NCI-H524 (cell line): Measurements from ENCODE around the gene FAR2.
"Not testable (repeated sequence)": the region's sequence is repeated elsewhere in the genome, so short reads cannot be mapped to it uniquely, and the experiment has no call there.

Source experiments
- DNase-seq, 2 experiments: peaks; one replicate each; lab custom pipeline; 2025; lab: John Stamatoyannopoulos, UW

Gene FAR2

DNA sequence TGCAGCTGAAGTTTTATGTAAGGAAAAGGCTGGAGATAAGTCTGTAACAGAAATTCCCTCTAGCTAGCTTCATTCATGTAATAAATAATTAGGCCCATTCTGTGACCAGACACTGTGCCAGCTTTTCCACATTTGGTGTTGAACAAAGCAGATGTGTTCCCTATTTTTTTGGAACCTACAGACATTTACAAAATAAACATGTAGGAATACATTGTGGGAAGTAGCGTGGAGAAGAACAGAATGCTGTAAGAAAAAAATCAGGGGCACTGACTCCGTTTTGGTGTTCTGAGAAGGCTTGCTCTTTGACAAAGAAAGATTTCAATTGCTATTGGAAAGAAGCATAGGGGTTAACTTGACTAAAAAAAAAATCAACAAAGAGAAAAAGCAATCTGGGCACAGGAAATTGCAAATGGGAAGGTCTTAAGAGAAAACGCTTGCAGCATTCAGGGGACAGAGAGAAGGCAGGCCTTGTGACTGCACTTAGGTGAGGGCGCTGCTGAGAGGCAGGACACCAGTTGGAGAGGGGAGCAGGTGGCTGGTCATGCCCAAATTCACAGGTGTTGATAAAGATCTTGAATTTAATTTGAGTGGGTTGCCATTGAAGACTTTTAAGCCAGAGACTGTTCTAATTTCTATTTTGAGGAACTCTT, 4.0 kb downstream of the FAR2 start:
- DNase-seq: peak; percentile 3 to 50

DNA sequence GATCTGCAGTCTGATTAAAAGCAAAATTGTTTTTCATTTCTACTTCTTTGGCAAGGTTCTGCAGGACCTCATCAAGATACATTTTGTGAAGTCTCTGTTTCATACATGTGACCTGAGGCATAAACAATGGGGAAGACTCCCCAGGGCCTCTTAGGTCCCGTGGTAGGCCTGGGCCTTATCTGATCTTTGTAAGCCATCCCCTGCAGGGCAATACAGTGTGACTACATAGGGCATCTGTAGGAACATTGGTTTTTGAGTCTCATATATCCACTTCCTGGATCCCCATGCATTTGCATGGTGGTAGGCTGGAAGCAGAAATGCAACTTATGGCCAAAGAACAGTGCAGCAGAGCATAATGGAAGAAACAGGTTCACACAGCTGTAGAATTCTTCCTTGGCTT, 6.0 kb downstream of the FAR2 start:
- DNase-seq: no peak

DNA sequence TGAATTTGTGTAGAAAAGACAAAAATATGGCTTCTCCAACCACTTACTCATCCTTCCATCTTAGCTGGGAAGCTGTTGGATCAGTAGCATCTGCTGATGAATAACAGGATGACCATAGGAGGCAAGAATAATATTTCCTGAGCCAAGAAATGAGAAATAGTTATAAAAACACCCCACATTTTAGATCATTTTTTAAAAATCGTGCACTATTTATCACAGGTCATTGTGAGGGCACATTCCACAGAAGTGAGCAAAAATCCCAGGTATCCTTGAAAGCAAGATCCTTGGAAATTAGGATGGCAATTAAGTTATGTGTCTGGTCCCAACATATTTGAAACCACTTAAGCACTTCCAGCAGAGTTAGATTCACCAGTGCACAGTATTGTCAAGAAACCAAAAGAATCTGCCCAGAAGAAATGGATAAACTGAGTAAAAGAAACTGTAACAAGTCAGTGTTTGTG, 8.4 kb downstream of the FAR2 start:
- DNase-seq: no peak

DNA sequence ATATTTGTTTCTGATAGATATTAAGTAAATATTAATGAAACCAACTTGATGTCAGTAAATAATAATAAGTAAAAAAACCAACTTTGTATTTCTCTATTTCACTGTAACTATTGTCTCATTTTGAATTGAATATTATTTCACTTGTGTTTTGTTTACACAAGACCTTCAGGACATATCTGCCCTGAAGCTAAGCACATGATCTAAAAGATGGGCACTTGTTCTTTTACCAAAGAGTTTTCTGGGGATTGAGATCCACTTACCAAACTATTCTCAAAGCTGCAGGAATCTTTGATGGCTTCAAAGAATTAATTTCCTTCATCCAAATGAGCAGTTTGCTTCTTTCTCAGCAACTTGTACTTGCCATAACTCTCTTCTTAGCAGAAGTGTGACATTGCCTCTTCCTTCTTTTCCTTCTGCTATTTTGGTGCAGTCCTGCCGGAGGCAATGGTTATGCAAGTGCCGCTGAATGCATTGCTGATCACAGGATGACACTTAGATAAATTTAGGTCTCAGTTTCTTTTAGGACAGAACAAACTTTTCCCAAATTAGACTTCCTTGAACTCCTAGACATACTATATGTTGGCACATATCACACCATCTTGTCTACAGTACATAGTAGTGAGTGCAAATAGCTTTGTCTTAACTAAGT, 9.2 kb downstream of the FAR2 start:
- DNase-seq: no peak

DNA sequence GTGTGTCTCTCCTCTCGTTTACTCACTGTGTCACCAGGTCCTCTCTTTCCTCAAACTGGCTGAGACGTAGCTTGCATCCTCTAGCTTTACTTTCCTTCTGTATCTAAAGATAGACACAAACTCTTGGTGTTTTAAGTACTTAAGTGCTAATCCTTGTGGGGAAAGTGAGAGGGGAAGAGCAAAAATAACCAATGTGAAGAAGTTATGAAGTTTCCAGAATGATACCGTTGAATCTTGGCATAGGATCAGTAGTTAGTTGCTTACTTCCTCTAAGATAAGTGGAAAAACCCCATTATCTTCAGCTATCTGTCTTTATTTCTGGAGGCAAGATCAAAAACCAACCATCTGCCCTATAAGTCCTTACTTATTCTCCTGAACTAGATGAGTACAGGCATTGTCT, 10.6 kb downstream of the FAR2 start:
- no peak for DNase-seq

DNA sequence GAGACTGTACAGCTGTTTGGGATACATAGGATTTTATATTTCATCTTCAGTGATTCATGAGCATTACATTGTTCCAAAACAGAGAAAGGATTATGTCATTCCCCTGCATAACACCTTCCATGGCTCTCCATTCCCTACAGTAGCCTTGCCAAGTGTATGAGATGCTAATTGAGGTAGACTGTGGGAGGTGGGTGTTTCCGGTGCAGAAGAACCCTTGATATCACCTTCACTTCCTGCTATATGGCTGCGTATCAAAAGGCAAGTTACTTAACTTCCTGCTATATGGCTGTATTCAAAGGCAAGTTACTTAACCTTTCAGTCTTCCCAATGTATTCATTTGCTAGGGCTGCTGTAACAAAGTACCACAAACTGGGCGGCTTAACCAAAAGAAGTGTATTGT, 11.2 kb downstream of the FAR2 start:
- DNase-seq: no peak

DNA sequence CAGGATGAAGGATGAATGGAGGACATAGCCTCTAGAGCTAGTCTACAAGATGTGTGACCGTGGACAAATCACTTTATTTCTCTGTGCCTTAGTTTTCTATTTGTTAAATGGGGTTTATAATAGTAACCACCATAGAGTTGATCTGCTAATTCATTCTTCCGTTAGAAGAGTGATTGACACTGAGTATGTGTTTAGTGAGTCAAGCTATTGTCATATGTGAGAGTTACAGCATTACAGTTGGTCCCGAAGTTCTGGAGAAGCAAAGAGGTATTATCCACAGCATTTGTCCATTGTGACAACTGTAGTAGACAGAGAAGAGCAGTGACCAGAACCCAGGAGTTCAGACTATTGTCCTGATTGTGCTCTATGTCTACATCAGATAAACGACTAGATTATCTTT, 14.1 kb downstream of the FAR2 start:
- no peak for DNase-seq

DNA sequence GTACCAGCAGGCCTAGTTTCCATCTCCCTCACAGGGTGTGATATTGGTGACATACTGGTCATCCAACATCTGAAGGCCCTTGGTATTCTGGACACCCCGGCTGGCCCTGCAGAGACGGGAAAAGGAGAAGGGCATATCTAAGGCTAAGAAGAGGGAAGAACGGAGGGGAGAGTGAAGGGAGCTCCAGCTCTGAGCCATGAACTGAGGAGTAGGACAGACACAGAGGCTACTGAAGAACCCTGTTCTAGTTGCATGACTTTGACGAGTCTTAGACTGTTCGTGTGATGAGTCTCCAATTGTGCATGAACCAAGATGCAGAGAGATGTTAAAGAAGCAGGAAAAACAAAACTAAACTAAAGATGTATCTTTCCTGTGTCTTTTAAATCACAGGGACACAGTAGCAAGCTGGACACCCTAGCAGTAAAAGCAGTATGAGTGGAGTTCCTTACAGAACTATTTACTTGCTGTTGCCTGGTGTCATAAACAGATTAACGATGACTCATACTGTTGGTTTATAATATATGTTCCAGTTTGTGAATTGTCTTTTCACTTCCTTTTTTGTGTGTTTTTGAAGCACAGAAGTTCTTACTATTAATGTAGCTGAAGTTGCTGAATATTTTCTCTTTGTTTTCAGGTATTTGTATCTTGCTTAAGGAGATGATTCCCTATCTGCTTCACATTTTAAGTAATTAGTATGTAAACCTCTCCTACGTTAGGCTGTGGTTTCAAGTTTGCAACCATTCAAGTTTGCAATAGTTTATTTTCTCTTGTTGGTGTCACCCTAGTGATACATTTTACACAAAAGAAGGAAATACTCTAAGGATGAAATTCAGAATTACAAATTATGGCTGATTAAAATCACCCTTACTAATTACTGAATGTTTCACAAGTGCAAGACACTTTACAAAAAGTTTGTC, 15.7 kb downstream of the FAR2 start:
- no peak for DNase-seq

DNA sequence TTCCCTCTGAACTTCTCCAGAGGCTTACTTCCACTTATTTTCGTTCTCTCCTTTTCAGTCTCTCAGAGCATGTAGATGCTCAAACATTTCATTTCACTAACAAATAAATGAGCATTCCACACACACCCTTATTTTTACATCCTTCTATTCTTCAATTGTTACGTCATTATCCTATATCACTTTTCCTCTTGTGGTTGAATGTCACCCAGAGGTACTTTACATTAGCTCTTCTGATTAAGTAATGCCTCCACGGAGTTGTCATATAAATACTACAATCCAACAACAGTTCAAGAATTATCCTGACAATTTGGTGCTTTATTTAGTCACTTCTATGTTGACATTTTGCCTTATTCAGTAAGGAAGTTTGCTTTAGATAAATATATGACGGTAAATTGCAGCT, 18.4 kb downstream of the FAR2 start:
- no peak for DNase-seq

DNA sequence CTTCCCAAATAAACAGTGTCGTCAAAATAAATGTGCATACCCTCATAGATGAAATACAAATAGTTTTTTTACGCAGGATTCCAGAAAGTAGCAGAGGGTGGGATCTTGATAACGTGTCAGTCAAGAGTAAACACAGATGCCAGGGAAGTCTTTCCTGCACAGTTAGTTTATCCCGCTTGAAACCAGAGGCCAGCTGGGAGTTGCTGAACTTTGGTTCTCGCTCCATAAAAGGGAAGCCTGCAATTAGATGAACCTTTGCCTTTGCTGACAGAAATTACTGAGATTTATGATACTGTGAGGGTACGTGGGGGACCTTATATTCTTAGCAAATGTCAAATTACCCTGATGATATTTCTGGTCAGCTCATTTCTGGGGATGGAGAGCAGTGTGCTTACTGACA, 18.9 kb downstream of the FAR2 start:
- DNase-seq: no peak

DNA sequence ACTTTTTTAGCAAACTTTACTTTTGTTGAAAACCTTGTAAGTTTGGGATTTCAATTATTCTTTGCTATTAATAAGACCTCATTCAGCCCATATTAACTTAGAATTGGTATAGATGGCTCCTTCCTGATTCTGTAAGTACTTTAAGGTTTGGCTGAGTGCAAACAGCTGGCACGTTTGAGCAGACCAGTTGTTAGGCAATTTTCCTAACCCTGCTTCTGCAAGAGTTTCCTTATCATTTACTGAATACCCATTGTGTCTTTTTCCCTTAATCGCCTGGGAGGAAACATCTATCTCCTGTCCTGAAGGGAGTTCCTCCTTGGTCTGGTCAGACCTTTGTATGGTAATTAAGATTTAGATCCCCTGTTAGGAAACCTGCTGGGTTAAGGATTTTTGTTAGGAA, 20.9 kb downstream of the FAR2 start:
- not testable (repeated sequence) for DNase-seq

DNA sequence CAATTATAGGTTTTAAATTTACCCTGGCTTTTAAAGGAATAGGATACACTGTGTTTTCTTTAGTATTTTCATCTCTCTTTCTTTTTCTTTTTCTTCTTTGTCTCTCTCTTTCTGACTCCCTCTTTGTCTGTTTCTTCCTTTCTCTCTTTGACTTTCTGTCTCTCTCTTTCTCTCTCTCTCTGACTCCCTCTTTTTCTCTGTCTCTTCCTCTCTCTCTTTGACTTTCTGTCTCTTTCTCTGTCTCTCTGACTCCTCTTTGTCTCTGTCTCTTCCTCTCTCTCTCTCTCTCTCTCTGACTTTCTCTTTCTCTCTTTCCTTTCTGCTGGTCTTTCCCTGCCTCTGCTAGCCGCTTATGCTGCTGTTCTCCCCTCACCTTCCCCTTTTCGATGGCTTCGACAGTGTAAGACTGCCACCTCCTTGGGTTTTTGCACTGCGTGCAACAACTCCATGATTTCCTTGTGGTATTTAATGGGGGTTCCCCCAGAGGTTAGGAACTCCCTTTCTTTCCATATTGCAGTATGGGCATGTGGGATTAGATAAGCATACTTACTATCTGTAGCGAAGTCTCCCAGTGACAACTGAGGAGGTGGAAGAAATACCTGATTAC, 21.5 kb downstream of the FAR2 start:
- DNase-seq: not testable (repeated sequence)

DNA sequence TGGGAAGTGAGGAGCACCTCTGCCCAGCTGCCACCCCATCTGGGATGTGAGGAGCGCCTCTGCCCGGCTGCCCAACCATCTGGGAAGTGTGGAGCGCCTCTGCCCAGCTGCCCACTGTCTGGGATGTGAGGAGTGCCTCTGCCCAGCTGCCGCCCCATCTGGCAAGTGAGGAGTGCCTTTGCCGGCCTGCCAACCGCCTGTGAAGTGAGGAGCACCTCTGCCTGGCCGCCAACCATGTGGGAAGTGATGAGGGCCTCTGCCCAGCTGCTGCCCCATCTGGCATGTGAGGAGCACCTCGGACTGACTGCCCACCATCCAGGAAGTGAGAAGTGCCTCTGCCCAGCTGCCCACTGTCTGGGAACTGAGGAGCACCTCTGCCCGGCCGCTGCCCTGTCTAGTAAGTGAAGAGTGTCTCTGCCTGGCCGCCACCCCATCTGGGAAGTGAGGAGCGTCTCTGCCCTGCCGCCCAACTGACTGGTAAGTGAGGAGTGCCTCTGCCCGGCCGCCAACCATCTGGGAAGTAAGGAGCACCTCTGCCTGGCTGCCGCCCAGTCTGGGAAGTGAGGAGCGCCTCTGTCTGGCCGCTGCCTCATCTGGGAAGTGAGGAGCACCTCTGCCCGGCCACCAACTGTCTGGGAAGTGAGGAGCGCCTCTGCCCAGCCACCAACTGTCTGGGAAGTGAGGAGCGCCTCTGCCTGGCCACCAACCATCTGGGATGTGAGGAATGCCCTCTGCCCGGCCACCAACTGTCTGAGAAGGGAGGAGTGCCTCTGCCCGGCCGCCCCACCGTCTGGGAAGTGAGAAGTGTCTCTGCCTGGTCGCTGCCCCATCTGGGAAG, 22.6 kb downstream of the FAR2 start:
- no peak for DNase-seq

DNA sequence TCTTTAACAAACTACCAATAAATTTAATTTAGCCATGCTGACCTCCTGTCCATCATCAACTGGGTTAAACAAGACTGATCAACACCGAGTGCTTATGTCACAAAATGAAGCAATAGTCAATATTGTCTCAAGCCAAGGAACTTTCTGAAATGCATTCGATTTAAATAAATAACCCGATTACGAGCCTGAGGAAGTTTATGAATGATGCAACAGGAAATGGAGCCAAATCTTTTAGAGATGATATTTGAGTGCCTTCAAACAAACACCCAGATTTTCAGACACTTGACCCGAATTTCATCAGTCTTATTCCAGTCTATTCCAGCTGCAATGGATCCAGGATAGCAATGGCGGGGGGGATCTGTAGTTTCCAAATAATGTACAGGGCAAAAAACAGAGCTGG, 27.9 kb downstream of the FAR2 start:
- DNase-seq: no peak

DNA sequence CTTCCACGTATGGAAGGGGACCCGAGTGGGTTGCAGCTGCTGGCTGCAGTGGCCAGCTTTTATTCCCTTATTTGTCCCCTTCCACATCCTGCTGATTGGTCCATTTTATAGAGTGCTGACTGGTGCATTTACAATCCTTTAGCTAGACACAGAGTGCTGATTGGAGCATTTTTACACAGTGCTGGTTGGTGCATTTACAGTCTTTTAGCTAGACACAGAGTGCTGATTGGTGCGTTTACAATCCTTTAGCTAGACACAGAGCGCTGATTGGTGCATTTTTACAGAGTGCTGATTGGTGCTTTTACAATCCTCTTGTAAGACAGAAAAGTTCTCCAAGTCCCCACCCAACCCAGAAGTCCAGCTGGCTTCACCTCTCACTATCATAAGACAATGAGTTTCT, 33.2 kb downstream of the FAR2 start:
- DNase-seq: not testable (repeated sequence)

DNA sequence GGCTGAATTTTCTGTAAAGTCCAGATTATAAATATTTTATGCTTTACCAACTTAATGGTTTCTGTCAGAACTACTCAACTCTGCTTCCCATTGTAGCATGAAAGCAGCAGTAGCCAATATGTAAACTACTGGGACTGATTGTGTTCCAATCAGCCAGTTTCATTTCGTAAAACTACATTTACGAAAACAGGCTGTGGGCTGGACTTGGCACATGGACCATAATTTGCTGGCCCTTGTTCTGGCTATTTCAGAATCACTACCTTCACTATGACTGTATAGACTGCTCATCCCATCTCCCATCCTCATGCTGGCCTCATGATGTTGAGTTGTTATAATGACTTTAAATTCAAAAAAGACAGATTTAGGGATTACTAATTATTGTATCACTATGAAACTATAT, 38.7 kb downstream of the FAR2 start:
- DNase-seq: no peak

DNA sequence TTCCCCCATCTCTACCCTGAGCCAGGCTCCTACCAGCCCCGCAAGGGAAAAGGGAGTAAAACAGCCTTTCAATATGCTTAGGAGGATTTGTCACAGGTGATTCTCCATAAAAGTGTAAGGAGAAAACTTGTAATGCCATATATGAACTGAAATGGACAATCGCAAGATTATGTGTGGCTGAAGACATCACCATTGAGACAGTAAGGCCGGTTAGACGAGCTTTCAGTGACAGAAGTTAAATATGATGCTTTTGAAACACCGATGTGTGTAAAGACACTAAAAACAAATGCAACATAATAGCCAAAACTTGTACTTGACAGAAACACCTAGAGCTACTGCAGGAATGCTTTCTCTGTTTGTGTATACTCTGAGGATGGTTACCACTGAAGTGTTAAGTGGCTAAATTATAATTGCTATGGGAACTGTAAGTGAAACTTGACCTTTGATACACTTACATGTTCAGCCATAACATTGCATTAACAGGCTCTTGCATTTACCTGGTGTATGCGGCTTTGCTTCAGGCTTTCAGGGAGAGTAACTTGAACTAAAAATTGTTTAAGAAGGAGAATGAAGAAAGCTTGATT, 42.3 kb downstream of the FAR2 start:
- no peak for DNase-seq

DNA sequence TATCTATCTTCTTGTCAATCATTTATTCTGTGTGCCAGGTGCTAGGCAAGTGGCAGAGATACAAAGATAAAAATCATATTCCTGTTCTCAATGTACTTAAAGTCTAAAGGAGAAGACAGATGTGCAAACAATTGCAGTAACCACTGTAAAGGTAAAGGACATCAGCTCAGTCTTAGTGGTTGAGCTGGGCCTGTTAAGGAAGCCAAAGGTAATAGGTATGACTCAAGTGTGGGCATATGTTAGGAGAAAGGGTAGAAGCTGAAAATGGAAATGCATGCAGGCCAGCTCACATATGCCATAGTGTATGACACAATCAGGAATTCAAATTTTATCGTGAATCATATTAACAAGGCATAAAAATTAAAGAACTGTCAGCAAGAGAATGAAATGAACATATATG, 49.8 kb downstream of the FAR2 start:
- no peak for DNase-seq

DNA sequence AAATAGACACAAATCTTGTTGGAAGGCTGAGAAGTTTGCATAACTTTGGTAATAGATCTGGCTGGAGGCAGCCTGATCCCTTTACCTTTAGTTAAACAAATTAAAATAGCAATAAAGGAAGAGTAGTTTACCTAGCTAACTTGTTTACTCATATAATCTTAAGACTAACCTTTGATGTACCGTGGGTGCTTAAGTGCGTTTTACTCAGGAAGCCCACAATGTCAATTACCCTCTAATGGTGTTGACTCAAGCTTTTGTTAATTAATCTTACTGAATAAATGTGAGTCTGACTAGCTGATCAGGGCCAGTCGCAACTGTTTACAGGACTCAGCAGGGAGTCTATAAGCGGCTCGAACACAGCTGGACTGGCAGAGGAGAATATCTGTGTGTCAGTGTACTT, 51.5 kb downstream of the FAR2 start:
- peak; percentile 59 to 82 for DNase-seq

DNA sequence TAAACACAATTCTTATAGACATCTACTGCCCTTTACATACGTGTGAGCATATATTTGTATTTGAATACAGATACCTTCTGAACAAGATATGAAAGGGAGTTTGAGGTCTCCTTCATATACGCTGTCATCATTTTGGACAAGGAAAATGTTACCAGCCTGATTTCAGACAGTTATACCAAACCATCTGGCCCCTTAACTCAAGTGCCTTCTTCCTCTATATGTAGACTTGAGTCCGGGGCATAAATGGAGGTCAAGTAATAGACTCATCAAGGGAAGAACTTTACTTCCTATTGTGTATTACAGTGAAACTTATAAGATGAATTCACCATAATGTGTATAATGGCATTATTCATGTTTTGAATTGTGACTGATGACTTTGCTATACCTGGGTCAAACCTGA, 52.2 kb downstream of the FAR2 start:
- peak; percentile 78 to 84 for DNase-seq

DNA sequence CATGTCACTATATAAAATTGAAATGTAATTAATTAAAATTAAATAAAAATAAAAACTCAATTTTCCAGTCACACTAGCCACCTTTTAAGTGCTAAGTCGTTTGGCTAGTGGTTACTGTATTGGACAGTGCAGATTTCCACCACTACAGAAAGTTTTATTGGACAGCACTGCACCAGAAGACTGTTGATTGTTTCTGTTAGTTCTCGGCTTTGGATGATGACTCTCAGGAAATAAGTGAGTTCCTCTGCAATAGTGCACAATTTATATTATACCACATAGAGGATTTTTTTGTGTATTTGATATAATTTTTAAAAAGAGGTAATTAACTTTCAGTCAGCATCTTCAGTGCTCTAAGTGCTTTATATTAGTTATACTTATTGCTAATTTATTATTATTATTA, 52.7 kb downstream of the FAR2 start:
- DNase-seq: no peak
